Measurements from ENCODE around the gene TFPT. TPM values are rescaled to one million over a fixed set of nuclear protein-coding genes. Genes with fewer than 3 reads are reported as not detected.

Gene TFPT, protein sequence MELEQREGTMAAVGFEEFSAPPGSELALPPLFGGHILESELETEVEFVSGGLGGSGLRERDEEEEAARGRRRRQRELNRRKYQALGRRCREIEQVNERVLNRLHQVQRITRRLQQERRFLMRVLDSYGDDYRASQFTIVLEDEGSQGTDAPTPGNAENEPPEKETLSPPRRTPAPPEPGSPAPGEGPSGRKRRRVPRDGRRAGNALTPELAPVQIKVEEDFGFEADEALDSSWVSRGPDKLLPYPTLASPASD
- total RNA-seq = 10 to 100 TPM in 2 of 3 donors, 1 to 10 TPM in 1; 9.8 to 18.2 (median 15.3) TPM
- long read RNA-seq, donor 1, transcript TFPT-203 (6 exons, 1,205 nt) = major isoform, 9 of 15 reads
- long read RNA-seq, donor 1, partial matches to known transcripts = 3 of 15 reads
- long read RNA-seq, donor 1, other reads (novel, unspliced or antisense) = 3 of 15 reads
- long read RNA-seq, donor 2, transcript TFPT-203 (6 exons, 1,205 nt) = major isoform, 5 of 9 reads
- long read RNA-seq, donor 2, partial matches to known transcripts = 1 of 9 reads
- long read RNA-seq, donor 2, other reads (novel, unspliced or antisense) = 2 of 9 reads

DNA sequence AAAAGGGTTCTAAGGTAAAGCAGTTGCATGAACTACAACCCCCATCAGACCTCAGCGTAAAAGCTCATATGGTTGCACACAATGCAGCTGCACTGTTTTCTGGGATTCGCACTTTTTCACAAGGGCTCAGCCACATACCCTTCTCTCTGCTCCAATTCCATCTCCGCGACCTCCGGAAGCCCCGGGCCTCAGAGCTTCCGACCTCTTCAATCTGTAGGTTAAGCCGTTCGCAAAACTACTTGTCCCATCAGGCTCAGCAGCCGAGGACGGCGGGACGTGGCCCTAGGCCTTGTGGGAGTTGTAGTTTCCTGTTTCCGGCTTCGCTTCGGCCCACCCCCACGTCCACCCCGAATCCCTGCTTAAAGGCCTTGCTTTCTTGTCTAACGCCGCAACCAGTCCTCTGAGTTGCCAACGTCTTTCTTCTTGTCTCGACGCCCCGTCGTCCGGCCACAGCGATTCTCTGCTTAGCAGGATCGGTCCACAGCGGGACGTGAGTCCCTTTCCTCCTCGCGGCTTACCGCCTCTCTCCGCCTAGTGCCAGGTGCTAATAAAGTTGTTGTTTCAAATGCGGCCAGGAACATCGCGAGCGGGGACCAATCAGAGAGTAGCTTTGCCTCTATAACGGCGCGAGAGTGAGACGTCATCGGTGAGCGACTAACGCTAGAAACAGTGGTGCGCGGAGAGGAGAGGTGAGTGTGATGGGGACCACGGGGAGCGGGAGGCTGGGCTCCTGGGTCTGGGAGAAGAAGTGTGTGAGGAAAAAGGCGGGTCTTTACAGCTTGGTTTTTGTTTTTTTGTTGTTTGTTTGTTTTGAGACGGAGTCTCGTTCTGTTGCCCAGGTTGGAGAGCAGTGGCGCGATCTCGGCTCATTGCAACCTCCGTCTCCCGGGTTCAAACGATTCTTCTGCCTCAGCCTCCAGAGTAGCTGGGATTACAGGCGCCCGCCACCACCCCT lies at the start of gene TFPT, which contains the start of gene PRPF31:
TFPT (minus strand) TSS at position 549 of the 955 bp plus-strand sequence; CDS start at position 161, 388 bp downstream.
PRPF31 (plus strand) TSS at position 646 of the 955 bp plus-strand sequence. CDS start 2,525 bp downstream, outside the sequence.
- Histone ChIP-seq H3K4me1 (ENCODE audit: low read depth) (peaks cover 15% of the 10 kb centered on the region), H3K36me3 (ENCODE audit: low read depth) (no peaks in the 10 kb centered on the region), H3K9me3 (no peaks in the 10 kb centered on the region), H3K4me3 (peak within 1 kb of the TSS; percentile 56)
- peak; percentile 95 for ATAC-seq
- TF ChIP-seq, protein P1, sequence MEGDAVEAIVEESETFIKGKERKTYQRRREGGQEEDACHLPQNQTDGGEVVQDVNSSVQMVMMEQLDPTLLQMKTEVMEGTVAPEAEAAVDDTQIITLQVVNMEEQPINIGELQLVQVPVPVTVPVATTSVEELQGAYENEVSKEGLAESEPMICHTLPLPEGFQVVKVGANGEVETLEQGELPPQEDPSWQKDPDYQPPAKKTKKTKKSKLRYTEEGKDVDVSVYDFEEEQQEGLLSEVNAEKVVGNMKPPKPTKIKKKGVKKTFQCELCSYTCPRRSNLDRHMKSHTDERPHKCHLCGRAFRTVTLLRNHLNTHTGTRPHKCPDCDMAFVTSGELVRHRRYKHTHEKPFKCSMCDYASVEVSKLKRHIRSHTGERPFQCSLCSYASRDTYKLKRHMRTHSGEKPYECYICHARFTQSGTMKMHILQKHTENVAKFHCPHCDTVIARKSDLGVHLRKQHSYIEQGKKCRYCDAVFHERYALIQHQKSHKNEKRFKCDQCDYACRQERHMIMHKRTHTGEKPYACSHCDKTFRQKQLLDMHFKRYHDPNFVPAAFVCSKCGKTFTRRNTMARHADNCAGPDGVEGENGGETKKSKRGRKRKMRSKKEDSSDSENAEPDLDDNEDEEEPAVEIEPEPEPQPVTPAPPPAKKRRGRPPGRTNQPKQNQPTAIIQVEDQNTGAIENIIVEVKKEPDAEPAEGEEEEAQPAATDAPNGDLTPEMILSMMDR (IDR thresholded peaks at IDR 0.05) = no peak
- DNase-seq = peak; percentile 95 to 99 (median 96)
- intact Hi-C loops (cut with DNase I, micrococcal nuclease) = no loop called here

DNA sequence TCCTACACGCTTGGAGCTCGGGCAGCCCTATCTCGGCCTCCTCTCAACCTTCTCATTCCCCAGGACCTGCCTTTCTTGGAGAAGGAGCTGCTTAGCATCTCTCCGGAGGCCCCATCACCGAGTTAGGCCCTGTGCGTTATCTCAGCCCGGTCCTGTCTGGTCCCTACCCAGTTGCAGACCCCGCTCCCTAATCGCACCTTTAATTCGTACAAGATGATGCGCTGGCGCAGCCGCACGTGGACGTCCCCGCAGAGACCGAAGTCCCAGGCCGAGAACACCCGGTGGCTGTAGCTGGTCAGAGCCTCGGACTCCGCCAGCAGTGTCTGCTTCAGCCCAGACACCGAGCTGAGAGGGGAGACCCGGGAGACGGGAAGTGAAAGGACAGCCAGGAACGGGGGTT lies 49.8 kb upstream of the TFPT start:
- Histone ChIP-seq H3K4me3 (no peak overlapping the region), H3K36me3 (ENCODE audit: low read depth) (no peaks in the 10 kb centered on the region), H3K9me3 (no peaks in the 10 kb centered on the region), H3K4me1 (ENCODE audit: low read depth) (peaks cover 48% of the 10 kb centered on the region)
- TF ChIP-seq, protein P1 (IDR thresholded peaks at IDR 0.05) = no peak
- intact Hi-C loops (cut with DNase I, micrococcal nuclease) = loop anchor here (5.0 kb wide), 1 partner anchor 67 kb away; no protein-coding TSS in a partner anchor
- peak in 2 of 3 donors; percentile 59 to 68 for DNase-seq
- no peak for ATAC-seq

DNA sequence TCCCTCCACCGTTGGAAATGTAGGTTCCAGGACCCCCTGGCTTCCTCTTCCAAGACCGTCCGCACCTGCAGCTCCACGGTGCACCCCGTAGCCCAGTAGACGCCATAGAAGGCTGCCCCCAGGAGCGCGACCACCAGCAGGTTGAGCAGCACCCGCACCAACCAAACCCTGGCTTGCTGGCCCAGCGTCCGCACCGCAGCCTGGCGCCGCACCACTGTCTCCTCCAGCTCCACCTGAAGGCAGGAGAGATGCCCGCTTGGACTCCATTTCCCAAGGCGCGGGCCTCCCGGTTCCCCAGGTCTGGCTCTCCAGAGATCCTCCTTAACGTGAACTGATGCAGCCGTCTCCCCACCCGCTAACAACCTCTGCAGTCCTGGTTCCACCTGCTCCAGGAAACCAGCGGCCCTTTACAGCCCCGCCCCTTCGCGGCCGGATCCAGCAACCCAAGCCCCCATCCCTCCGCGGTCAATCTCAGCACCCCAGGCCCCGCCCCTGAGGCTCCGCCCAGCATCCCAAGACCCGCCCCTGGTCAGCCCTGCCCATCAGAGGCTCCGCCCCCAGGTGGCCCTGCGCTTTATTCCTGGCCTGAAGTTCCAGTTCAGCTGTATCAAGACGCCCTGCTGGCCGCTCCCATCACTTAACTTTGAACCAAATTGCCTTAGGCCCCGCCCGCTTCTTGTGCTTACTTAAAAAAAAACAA lies 49.1 kb upstream of the TFPT start:
- TF ChIP-seq, protein P1 (IDR thresholded peaks at IDR 0.05) = no peak
- H3K9me3 ChIP-seq = no peaks in the 10 kb centered on the region
- ATAC-seq = peak; percentile 60
- intact Hi-C loops (cut with DNase I, micrococcal nuclease) = loop anchor here (5.0 kb wide), 1 partner anchor 68 kb away; no protein-coding TSS in a partner anchor
- peaks cover 49% of the 10 kb centered on the region for H3K4me1 ChIP-seq (ENCODE audit: low read depth)
- DNase-seq = peak; percentile 89 to 97 (median 92)
- H3K4me3 ChIP-seq = no peak overlapping the region
- no peaks in the 10 kb centered on the region for H3K36me3 ChIP-seq (ENCODE audit: low read depth)

DNA sequence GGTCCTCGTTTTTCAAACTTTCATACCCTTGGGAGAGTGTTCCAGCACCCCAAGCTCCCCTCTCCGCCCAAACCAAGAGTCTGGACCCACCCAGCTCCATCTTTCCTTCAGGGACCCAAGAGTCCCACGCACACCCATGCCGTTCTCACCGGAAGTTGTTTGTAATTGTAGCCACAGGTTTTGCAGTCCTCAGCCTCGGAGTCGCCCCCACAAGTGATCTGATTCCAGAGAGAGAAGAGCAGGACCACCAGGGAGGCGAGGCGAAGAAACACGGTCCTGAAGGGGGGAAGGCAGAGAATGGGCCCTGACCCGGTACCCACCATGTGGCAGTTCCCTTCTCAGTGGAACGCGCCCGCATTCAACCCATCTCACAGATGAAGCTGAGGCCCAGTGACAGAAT lies 47.4 kb upstream of the TFPT start:
- H3K4me1 ChIP-seq (ENCODE audit: low read depth) = peaks cover 54% of the 10 kb centered on the region
- intact Hi-C loops (cut with DNase I, micrococcal nuclease) = no loop called here

More for the DNA sequence above, 47.4 kb upstream of the TFPT start:
- Histone ChIP-seq H3K4me3 (no peak overlapping the region), H3K36me3 (ENCODE audit: low read depth) (no peaks in the 10 kb centered on the region), H3K9me3 (no peaks in the 10 kb centered on the region)
- ATAC-seq (no peak), DNase-seq (peak in 2 of 3 donors; percentile 39 to 55)
- TF ChIP-seq, protein P1 (IDR thresholded peaks at IDR 0.05) = no peak
